Fibroblast of lung (primary cell): Measurements from ENCODE around the gene HDAC3.

ENCODE experiments used
- CTCF ChIP-seq, 2 donors: IDR thresholded peaks in 1 of 2; conservative IDR thresholded peaks in 1 of 2; 1 replicate in 1 of 2; 2 replicates in 1 of 2; pipeline ENCODE4 v1.5.1; 2011 to 2012; ENCODE audit warnings: low read length in 2 of 2, control low read depth in 1 of 2, inconsistent platforms in 1 of 2, low read depth in 1 of 2, mild to moderate bottlenecking in 1 of 2
- EZH2 ChIP-seq: IDR thresholded peaks from 2 replicates; pipeline ENCODE4 v1.5.1; 2012; ENCODE audit warnings: low read length, control low read depth, mild to moderate bottlenecking; ENCODE audit errors: missing control alignments

GRCh38 chr5:141585594-141585993, 51.1 kb downstream of the HDAC3 start:
- TF ChIP-seq EZH2 (no peak), CTCF (conservative IDR thresholded peaks at IDR 0.05 in 1 of 2, IDR thresholded peaks at IDR 0.05 in 1 of 2; ENCODE audit: low read depth in 1 of 2, low read length in 2 of 2) (no peak)
